Right forelimb (tissue), 1 donor: ENCODE results near the gene BCL2L13.
"Not testable (repeated sequence)": the region's sequence is repeated elsewhere in the genome, so short reads cannot be mapped to it uniquely, and the experiment has no call there.

Experiments
- DNase-seq: peaks from one replicate; pipeline ENCODE4 v3.0.0-alpha.2; 2018

Gene BCL2L13

GRCh38 chr22:17637490-17638181 lies 921 bp upstream of the BCL2L13 start:
- DNase-seq = no peak

GRCh38 chr22:17638182-17638431 lies 450 bp upstream of the BCL2L13 start:
- no peak for DNase-seq

GRCh38 chr22:17639247-17639741 lies 737 bp downstream of the BCL2L13 start:
- peak; percentile 56 for DNase-seq

- DNase-seq = no peak
Measured at GRCh38 chr22:17641269-17641668, 2.7 kb downstream of the BCL2L13 start.

GRCh38 chr22:17642357-17642756 lies 3.8 kb downstream of the BCL2L13 start:
- not testable (repeated sequence) for DNase-seq

GRCh38 chr22:17647452-17647851 lies 8.9 kb downstream of the BCL2L13 start:
- DNase-seq = no peak

GRCh38 chr22:17647991-17648390 lies 9.4 kb downstream of the BCL2L13 start:
- no peak for DNase-seq

- DNase-seq = no peak
Measured at GRCh38 chr22:17648569-17648968, 10.0 kb downstream of the BCL2L13 start.

GRCh38 chr22:17655289-17655688 lies 16.7 kb downstream of the BCL2L13 start:
- DNase-seq = no peak

- no peak for DNase-seq
Measured at GRCh38 chr22:17656870-17657395, 18.4 kb downstream of the BCL2L13 start.

- DNase-seq = no peak
Measured at GRCh38 chr22:17664414-17665055, 26.0 kb downstream of the BCL2L13 start.

GRCh38 chr22:17665248-17665647 lies 26.7 kb downstream of the BCL2L13 start:
- DNase-seq = no peak

- DNase-seq = no peak
Measured at GRCh38 chr22:17665854-17666253, 27.3 kb downstream of the BCL2L13 start.

GRCh38 chr22:17671521-17672092 lies 33.0 kb downstream of the BCL2L13 start:
- DNase-seq = not testable (repeated sequence)

- DNase-seq = no peak
Measured at GRCh38 chr22:17672417-17672991, 33.9 kb downstream of the BCL2L13 start.

- DNase-seq = no peak
Measured at GRCh38 chr22:17674152-17674551, 35.6 kb downstream of the BCL2L13 start.

- no peak for DNase-seq
Measured at GRCh38 chr22:17675584-17675983, 37.0 kb downstream of the BCL2L13 start.

- DNase-seq = no peak
Measured at GRCh38 chr22:17678817-17679385, 40.3 kb downstream of the BCL2L13 start.

GRCh38 chr22:17684245-17684644 lies 45.7 kb downstream of the BCL2L13 start:
- no peak for DNase-seq

- DNase-seq = no peak
Measured at GRCh38 chr22:17692841-17693240, 54.3 kb downstream of the BCL2L13 start.

- no peak for DNase-seq
Measured at GRCh38 chr22:17694193-17694592, 55.6 kb downstream of the BCL2L13 start.

- no peak for DNase-seq
Measured at GRCh38 chr22:17694752-17695151, 56.2 kb downstream of the BCL2L13 start.

- no peak for DNase-seq
Measured at GRCh38 chr22:17695986-17696385, 57.4 kb downstream of the BCL2L13 start.
